Eye (tissue), 1 donor: ENCODE results near the gene FARS2.

ENCODE experiments used
- DNase-seq: peaks from one replicate; pipeline ENCODE4 v3.0.0-alpha.2; 2015

The FARS2 gene

GRCh38 chr6:5249451-5250122 is 11.7 kb upstream of the FARS2 start:
- no peak for DNase-seq

DNA sequence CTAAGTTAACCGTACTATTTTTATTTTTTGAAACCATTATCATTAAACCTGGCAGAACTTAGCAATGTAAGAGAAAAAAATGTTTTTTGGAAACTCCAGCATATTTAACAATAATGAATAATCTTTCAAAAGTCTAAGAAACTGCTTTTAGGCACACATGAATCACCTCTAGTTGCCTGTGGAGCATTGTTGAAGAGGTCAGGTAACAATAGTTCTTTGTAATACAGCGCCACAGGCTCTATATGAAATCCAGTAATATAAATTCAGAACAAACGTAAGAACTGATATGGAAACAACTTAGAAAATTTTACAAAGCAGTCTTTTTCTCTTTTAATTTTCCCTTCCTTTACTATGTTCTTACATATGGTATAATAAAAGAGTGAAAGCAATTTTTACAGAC is 10.9 kb upstream of the FARS2 start:
- DNase-seq = no peak

- DNase-seq = no peak
Measured at GRCh38 chr6:5250911-5251310, 10.4 kb upstream of the FARS2 start.

DNA sequence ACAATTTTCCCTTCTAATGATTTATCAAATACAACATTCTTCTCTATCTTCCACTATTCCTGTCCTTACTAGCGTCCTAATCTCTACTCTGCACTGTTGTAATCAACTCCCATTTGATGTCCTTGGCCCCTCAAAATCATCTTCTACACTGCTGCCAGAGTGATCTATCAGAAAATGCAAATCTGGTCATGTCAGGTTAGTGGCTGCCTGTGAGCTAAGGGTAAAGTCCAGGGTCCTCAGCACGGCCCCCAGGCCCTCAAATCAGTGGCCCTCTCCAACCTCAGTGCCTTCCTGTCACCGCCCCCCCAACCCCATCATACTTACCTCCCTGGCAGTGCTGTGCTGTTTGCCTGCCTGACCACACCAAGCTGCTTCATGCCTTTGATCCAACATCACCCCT is 4.4 kb upstream of the FARS2 start:
- no peak for DNase-seq

DNA sequence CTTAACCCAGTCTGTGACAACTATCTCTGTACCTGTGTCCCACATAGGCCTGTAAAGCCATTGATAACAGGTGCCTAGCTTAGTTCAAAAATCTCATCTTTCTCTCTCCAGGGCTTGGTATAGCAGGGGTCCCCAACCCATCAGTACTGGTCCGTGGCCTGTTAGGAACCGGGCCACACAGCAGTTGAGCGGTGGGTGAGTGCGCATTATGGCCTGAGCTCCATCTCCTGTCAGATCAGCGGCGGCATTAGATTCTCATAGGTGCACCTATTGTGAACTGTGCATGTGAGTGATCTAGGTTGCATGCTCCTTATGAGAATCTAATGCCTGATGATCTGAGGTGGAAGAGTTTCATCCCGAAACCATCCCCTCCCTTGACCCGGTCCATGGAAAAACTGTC is 3.9 kb upstream of the FARS2 start:
- DNase-seq = no peak

DNA sequence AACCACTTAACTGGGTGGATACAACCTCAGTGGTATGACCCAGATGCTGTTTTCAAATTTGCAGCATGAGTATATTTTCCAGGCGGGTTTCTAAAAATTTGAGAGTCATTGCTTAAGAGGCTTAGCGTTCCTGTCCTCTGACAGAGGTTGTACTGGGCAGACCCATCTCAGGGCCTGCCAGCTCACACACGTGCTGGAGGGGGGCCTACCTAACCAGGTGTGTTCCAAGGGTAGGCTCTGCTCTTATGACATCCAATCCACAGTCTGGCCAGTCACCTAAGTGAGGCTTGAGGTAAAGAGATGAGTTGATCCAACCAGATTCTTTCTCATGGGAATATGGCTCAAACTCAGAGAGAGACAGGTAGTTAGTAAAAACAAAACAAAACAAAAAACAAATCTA is 1.9 kb upstream of the FARS2 start:
- no peak for DNase-seq

- DNase-seq = peak; percentile 72
Measured at GRCh38 chr6:5260111-5260620, 1.1 kb upstream of the FARS2 start.

DNA sequence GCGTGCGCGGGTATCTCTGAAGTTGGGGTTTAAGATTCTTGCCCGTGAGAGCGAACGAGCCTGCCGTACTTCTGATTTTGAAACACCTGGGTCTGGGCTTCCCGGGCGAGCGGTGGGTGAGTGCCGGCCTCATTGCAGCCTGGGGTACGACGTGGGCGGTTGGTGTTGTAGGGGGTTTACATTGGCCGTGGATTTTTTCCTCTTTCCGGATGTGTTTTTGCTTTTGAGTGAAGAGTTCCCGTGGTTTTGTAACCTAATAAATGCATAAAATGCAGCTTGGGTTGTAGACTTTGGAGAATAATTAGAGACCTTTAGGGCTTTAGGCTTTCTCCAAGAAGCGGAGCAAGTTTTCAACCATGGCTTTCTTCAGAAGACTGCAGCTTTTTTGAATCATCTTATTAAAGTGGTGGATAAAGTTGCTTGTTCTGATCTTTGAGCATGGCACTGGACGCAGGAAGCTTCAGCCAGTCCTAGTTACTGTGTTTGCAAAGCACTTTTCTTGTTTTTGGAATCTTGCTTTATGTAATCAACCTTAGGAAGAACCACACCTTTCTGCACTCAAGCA is 314 bp downstream of the FARS2 start:
- DNase-seq = no peak

DNA sequence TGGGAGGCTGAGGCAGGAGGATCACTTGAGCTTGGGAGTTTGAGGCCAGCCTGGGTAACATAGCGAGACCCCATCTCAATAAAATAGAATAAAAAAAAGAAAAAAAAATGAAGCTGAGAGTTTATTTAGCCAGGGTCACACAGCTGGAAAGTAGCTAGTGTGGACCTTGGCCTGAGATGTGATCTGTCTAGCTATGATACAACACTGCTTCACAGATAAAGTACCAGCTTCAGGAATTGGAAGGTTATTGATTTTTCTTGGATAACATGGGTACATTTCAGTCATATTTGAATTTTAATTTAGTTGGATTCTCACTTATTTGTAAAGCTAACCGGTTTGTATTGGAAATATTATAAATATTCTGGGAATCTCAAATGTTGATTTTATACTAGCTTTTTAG is 5.1 kb downstream of the FARS2 start:
- DNase-seq = no peak

DNA sequence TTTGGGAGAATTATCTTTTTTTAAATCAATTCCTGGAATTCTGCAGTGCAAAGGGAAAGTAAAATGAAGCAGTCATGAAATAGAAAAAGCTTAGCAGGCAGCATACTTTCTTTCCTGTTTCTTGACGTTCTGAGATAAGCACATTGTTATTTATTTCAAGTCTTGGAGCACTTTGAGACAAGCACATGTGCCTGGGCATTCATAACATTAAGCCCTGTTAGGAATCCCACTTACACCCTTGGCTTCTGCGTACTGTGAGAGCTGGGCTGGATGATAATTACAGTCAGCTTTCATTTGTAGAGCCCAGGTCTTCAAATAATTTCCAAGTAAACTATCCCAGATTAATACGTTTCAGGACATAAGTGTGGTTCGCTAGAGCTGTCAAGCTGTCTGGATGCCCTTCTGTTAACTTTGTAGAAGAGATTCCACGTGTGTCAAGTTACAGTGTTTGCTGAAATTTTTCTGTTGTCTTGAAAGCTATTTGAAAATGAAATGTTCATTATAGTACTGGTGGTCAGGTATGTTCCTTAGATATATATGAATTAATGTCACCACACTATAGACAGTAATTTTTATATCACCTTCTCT is 8.9 kb downstream of the FARS2 start:
- no peak for DNase-seq

- no peak for DNase-seq
Measured at GRCh38 chr6:5271926-5272325, 10.6 kb downstream of the FARS2 start.

DNA sequence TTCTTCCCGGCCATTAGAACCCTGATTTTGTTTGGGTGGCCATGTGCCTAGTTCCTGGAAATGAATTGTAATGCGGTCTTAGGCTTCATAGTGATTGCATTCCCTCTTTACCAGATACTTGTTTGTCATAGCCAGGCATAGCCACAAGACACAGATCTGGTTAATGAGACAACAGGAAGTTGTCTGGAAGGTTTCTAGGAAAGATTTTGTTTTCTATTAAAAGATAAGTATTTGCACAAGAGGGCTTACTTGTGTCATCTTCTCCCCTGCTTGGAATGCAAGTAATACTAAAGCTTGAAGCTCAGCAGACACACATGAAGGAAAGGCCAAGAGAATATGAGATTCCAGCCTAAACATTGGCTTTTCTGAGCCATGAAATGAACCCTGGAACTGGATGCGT is 12.9 kb downstream of the FARS2 start:
- DNase-seq = no peak

DNA sequence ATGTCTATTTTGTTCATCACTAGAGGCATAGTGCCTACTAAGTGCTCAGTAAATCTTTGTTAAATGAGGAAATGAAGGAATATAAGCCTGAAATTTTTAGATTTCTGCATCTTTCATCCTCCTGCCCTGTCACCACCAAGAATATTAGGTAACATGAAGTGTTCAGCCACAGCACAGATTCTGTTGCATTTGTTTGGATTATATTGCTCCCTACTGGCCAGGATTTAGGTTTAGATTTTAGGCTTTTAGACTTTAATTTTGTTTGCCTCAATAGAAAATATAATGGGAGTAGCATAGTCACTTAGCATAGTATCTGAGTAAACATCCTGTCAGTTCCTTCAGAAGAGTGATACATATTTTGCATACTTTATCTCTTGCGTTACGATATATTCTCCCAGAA is 14.2 kb downstream of the FARS2 start:
- DNase-seq = no peak

GRCh38 chr6:5276581-5276980 is 15.3 kb downstream of the FARS2 start:
- DNase-seq = no peak

- no peak for DNase-seq
Measured at GRCh38 chr6:5277589-5277988, 16.3 kb downstream of the FARS2 start.

DNA sequence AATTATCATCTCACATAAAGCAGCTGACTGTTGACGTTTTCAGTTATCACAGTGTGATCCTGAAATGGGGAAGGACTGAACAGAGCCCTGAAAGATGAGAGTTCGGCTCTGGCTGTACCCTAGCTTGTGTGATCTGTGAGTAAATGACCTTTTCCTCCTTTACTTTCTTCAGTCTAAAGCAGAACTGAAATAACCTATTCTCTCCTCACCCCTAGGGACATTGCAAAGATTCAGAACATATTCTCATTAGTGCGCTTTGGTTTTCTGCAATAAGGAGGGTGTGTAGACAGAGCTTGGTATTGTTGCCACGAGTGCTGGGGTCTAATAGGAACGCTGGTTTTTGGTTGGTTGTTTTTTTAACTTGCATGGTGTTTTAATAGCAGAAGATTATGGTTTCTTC is 16.7 kb downstream of the FARS2 start:
- no peak for DNase-seq

DNA sequence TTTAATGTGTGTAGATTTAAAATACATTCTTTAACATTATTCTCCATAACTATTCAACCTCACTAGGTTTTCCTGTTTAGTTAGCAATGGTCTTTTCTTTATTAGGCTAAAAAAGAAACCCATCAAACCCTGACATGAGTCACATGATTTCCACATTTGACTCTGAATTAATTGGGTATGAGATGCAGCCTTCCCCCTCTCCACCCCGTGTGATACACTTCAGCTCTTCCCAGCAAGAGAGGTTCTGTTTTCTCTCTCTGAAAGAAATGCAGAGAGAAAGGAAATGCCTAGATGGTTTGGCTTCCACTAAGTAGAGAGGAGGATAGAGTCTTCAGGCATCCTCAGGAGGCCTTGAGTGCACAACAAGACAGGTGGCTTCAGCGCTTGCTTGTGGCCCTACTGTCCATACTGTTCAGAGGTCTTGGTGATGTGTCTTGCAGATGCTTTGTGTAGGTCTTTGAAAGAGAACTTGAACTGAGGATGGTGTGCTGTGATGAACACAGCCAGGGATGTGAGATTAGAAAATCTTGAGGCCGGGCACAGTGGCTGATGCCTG is 17.3 kb downstream of the FARS2 start:
- DNase-seq = no peak

GRCh38 chr6:5279891-5280338 is 18.6 kb downstream of the FARS2 start:
- no peak for DNase-seq

GRCh38 chr6:5280920-5281319 is 19.6 kb downstream of the FARS2 start:
- no peak for DNase-seq

DNA sequence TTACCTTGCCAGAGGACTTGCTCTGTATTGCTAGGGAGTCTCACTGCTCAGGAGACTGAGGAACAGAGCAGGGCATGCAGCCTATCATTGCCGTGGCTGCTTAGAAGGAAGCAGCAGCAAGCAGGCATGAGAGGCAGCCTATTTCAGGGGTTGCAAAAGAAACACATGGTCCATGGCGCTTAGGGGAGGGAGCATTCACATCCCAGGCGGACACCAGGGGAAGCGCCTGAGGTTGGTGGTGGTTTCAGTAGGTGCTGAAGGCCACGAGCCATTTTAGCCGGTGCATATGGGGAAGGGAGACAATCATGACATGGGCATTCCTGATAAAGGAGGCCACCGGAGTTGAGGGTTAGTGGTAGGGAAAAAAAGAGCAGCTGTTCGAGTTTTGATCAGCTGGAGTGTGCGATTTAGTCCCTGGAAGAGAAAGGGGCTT is 20.9 kb downstream of the FARS2 start:
- no peak for DNase-seq

DNA sequence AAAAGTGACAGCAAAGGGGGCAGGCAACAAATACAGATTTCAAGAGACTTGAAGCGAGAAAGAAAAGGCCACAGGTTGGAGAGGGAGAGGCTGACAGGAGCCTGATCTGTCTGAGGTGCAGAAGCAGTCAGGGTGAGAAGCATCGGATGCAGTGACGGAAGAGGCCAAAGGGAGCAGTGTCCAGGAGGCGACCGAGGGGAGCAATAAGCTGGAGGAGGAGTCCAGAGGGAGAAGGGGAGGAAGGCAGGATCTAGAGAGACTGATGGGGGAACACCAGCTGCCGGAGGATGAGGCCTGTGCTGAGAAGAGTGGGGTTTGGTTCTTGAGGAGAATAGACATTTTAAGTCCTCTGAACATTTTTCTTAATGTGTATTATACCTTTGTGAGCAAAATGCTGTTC is 23.8 kb downstream of the FARS2 start:
- DNase-seq = no peak

- no peak for DNase-seq
Measured at GRCh38 chr6:5285526-5285925, 24.2 kb downstream of the FARS2 start.

- DNase-seq = no peak
Measured at GRCh38 chr6:5286780-5287179, 25.5 kb downstream of the FARS2 start.
